Measurements from ENCODE around the gene SLC4A1AP. TPM values are rescaled to one million over a fixed set of nuclear protein-coding genes. Genes with fewer than 3 reads are reported as not detected.

The SLC4A1AP gene
- total RNA-seq, 1 donor from 2014 or later = 23.4 TPM

GRCh38 chr2:27730980-27731691 is 67.4 kb downstream of the SLC4A1AP start:
- DNase-seq (ENCODE audit: low spot score) = no peak
- intact Hi-C loops (cut with DNase I) = no loop called here

GRCh38 chr2:27734305-27734704 is 70.6 kb downstream of the SLC4A1AP start:
- intact Hi-C loops (cut with DNase I) = no loop called here
- DNase-seq (ENCODE audit: low spot score) = no peak

GRCh38 chr2:27735263-27735904 is 71.7 kb downstream of the SLC4A1AP start:
- intact Hi-C loops (cut with DNase I) = loop anchor here (5.0 kb wide), 2 partner anchors 42 to 657 kb away; partner anchors contain the start of gene FOSL2
- peak; percentile 92 for DNase-seq (ENCODE audit: low spot score)

- no peak for DNase-seq (ENCODE audit: low spot score)
- intact Hi-C loops (cut with DNase I) = loop anchor here (5.0 kb wide), 2 partner anchors 41 to 656 kb away; partner anchors contain the start of gene FOSL2
Observed at GRCh38 chr2:27736031-27736889, 72.6 kb downstream of the SLC4A1AP start.

- no peak for DNase-seq (ENCODE audit: low spot score)
- intact Hi-C loops (cut with DNase I) = loop anchor here (5.0 kb wide), 2 partner anchors 40 to 655 kb away; partner anchors contain the start of gene FOSL2
Observed at GRCh38 chr2:27736890-27737204, 73.2 kb downstream of the SLC4A1AP start.

- intact Hi-C loops (cut with DNase I) = loop anchor here (5.0 kb wide), 2 partner anchors 39 to 654 kb away; partner anchors contain the start of gene FOSL2
- no peak for DNase-seq (ENCODE audit: low spot score)
Observed at GRCh38 chr2:27737676-27738348, 74.1 kb downstream of the SLC4A1AP start.

GRCh38 chr2:27738349-27739057 is 74.8 kb downstream of the SLC4A1AP start:
- intact Hi-C loops (cut with DNase I) = loop anchor here (5.0 kb wide), 2 partner anchors 39 to 654 kb away; partner anchors contain the start of gene FOSL2
- no peak for DNase-seq (ENCODE audit: low spot score)

- no peak for DNase-seq (ENCODE audit: low spot score)
- intact Hi-C loops (cut with DNase I) = loop anchor here (5.0 kb wide), 2 partner anchors 38 to 653 kb away; partner anchors contain the start of gene FOSL2
Observed at GRCh38 chr2:27739058-27739373, 75.3 kb downstream of the SLC4A1AP start.

GRCh38 chr2:27741673-27742072 is 78.0 kb downstream of the SLC4A1AP start:
- no peak for DNase-seq (ENCODE audit: low spot score)
- intact Hi-C loops (cut with DNase I) = no loop called here

GRCh38 chr2:27742571-27742970 is 78.9 kb downstream of the SLC4A1AP start:
- intact Hi-C loops (cut with DNase I) = no loop called here

More at GRCh38 chr2:27742571-27742970, 78.9 kb downstream of the SLC4A1AP start:
- DNase-seq (ENCODE audit: low spot score) = no peak

Other genes starting within 250 kb of the SLC4A1AP start
- gene NRBP1, start 235.3 kb upstream of the SLC4A1AP start, total RNA-seq = 64.6 TPM
- gene KRTCAP3, start 221.5 kb upstream of the SLC4A1AP start, total RNA-seq = not detected
- 18.7 TPM for gene IFT172, start 174.1 kb upstream of the SLC4A1AP start, total RNA-seq
- gene FNDC4, start 168.7 kb upstream of the SLC4A1AP start, total RNA-seq = 3.0 TPM
- not detected for gene GCKR, start 167.1 kb upstream of the SLC4A1AP start, total RNA-seq
- gene ZNF512, start 80.8 kb upstream of the SLC4A1AP start, total RNA-seq = 20.7 TPM
- 3.5 TPM for gene CCDC121, start 34.9 kb upstream of the SLC4A1AP start, total RNA-seq
- 17.8 TPM for gene GPN1, start 34.8 kb upstream of the SLC4A1AP start, total RNA-seq
- 25.4 TPM for gene SUPT7L, start 275 bp upstream of the SLC4A1AP start, total RNA-seq
- 258 TPM for gene MRPL33, start 107.8 kb downstream of the SLC4A1AP start, total RNA-seq
- gene RBKS, start 226.5 kb downstream of the SLC4A1AP start, total RNA-seq = 3.9 TPM
- gene BABAM2, start 226.8 kb downstream of the SLC4A1AP start, total RNA-seq = 63.4 TPM

All from cardiac septum (tissue), 1 donor.